Testis (tissue), 3 donors: ENCODE data around the gene CTBP1. TPM values are rescaled to one million over a fixed set of nuclear protein-coding genes. Genes with fewer than 3 reads are reported as not detected.

Source experiments
- DNase-seq: peaks from one replicate; pipeline ENCODE4 v3.0.0-alpha.2; 2019
- H3K27ac ChIP-seq, 2 donors: fragments of 200-600 bp; sonication (generic); one replicate each; pipeline ENCODE4 v1.5.1; 2019
- H3K27me3 ChIP-seq: fragments of 200-600 bp; sonication (generic); one replicate; pipeline ENCODE4 v1.5.1; 2019
- H3K36me3 ChIP-seq: fragments of 200-600 bp; sonication (generic); one replicate; pipeline ENCODE4 v1.5.1; 2017; ENCODE audit warnings: low read depth; ENCODE audit errors: missing control alignments
- H3K4me1 ChIP-seq: fragments of 200-600 bp; sonication (generic); one replicate; pipeline ENCODE4 v1.5.1; 2019
- H3K4me3 ChIP-seq, 2 donors: fragments of 200-600 bp; sonication (generic); one replicate each; pipeline ENCODE4 v1.5.1; 2017 to 2019
- H3K9me3 ChIP-seq: fragments of 200-600 bp; sonication (generic); one replicate; pipeline ENCODE4 v1.5.1; 2017
- CTCF ChIP-seq, 3 experiments: fragments of 450-650 bp in 2 of 3; fragments of 200-600 bp in 1 of 3; sonication (generic) in 1 of 3; IDR thresholded peaks; one replicate each; pipeline ENCODE4 v1.5.1; 2016 to 2019; ENCODE audit warnings: antibody characterized with exemption in 3 of 3, mild to moderate bottlenecking in 2 of 3, moderate library complexity in 1 of 3
- POLR2A ChIP-seq: fragments of 450-650 bp; IDR thresholded peaks from one replicate; pipeline ENCODE4 v1.6.1; 2017; ENCODE audit warnings: antibody characterized with exemption, mild to moderate bottlenecking, moderate library complexity
- WGBS, 2 donors: methylation state at CpG; one replicate each; pipeline ENCODE4 v1.1.5; 2018; 5-methylcytosine and 5-hydroxymethylcytosine counted together
- intact Hi-C: fragments of 100-400 bp; cut with DNase I; formaldehyde crosslinking; loops from one replicate; pipeline ENCODE4 v1.15.1; 2023; ENCODE audit warnings: low total_unique reads
- polyA plus RNA-seq: library from polyadenylated mRNA; stranded (reverse); fragments of 350-450 nt; fragmentation: Illumina TruSeq; extraction: RNeasy Lipid Tissue Mini Kit (QIAGEN cat#74804); gene quantifications from one replicate; pipeline ENCODE4 v1.2.3, GENCODE V29; 2014; ENCODE audit warnings: low read depth, low replicate concordance; ENCODE audit not compliant: insufficient read depth
- total RNA-seq, 2 donors: library from RNA; depleted of rRNA; stranded (reverse); fragments of >200 nt; gene quantifications; one replicate each; pipeline ENCODE4 v1.2.3, GENCODE V29; 2016

The CTBP1 gene
- total and polyA plus RNA-seq, 3 donors from 2014 or later, result 72.6 to 245 (median 240) TPM

DNA sequence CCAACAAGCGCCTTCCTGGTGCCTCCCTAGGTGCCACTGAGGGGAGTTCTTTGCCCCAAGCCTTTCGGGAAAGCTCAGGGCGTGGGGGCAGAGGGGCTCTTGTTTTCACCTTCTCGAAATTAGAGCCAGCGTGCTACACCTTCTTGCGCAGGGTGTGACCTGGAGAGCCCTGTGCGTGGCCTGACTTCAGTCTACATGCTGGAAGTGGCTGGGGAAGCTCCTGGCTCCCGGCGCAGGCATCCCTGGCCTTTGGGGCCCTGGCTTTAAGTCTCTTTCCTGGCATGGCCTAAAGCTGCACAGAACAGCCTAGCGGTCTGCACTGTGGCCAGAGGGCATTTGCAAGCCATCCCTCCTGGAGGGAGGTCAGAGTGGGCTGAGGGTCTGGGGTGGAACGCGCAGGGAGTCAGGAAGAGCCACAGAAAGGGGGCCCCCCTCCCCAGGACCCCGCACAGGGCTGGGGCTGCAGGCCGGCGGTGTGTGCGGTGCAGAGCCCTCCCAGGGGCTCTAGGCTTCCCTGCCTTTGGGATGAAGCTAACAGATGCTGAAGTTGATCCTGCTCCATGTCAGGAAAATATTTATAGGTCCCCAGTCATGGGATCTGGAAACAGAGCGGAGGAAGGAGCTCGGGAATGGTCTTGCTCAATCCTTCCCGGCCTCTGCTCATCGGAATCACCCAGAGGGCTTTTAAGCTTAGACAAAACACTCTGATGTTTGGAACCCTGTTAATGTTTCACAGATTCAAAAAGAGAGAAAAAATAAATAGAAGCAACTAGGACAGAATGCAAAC is 75.8 kb downstream of the CTBP1 start:
- peak; percentile 57 for DNase-seq
- 33 to 54% methylated on average over 14 to 20 of the region's 20 CpGs for WGBS, 2 donors
- Histone ChIP-seq H3K9me3 (no peaks in the 10 kb centered on the region), H3K27me3 (no peaks in the 10 kb centered on the region), H3K4me1 (peaks cover 16% of the 10 kb centered on the region), H3K4me3 (no peak overlapping the region), H3K36me3 (no peaks in the 10 kb centered on the region), H3K27ac (no peak overlapping the region)
- intact Hi-C loops, result no loop called here
- TF ChIP-seq CTCF (IDR thresholded peaks at IDR 0.05) (no peak), POLR2A (no peak)

DNA sequence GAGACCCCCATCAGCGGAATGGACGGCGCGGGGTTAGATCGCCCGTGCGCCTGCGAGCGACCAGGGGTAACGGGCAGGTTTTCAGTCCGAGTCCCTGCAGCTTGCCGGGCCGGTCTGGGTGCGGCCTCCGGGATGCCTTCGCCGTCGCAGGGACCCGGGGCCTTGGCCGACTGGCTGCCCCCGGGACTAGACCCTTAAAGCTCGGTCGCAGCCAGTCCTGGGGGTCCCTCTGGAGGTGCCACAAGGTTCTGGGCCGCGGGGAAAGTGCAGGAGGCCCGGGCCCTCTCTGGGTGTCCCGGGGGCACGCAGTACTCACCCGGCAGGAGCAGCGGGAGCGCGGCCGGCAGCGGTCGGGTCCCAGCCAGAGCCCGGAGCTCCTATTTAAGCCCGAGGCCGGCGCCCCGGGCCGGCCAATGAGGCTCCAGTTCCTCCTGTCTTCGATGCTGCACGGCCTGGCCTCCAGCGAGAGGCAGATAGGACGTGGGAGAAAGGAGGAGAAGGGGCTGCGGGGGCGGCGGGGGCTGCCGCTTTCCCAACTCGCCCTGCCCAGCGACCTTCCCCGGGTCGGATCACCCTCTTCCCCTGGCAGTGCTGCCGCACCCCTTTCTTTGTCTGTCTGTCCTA is 76.6 kb downstream of the CTBP1 start, which contains the start of gene SPON2:
Gene SPON2, minus strand, starts transcription at position 356 of the 624 bp plus-strand sequence.
- intact Hi-C loops, result no loop called here
- DNase-seq, result no peak
- Histone ChIP-seq H3K9me3 (no peaks in the 10 kb centered on the region), H3K4me1 (peaks cover 16% of the 10 kb centered on the region), H3K36me3 (no peaks in the 10 kb centered on the region), H3K27ac (peak within 1 kb of the TSS in 1 of 2 donors; percentile 19), H3K27me3 (no peaks in the 10 kb centered on the region), H3K4me3 (peak within 1 kb of the TSS; percentile 26 to 34)
- 10 to 14% methylated on average over 15 to 29 of the region's 54 CpGs for WGBS, 2 donors
- TF ChIP-seq POLR2A (no peak), CTCF (IDR thresholded peaks at IDR 0.05) (no peak)

DNA sequence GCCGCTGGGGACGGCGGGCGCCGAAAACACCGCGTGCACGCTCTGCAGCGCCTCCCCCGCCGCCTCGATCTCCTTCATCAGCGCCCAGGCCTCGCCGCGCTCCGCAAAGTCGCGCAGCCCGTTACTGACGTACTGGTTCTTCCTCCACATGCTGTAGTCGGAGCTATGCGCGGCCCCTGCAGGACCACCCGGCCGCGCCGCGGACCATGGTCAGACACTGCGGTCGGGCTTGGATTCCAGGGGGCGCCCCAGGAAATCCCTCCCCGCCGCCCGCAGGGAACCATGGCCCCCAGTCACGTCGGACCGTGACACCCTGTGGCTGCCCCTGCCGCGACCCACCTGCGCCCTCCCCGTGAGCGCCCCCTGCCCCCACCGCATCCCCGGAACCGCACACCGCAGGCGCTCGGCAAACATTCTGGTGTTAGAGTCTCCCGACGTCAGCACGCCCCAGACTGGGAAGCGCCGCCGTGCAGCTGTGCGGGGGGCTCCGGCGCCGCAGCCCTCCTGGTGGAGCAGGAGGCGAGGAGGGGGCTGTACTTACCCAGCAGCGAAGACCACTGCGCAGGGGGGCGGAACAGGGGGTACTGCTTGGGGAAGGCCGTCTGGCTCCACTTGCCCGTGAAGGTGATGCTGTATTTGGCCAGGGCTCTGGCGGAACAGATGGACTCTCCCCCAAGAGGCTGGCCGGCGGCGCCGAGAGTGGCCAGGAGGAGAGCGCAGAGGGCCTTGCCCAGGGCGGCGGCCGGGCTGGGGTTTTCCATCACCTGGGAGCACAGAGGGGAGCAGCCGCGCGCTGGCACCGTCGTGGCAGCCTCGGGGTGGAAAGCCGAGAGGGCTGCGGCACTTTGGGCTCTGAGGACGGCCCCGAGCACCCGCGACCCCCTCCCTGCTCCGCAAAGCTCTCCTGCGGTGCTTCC is 77.4 kb downstream of the CTBP1 start:
- Histone ChIP-seq H3K4me3 (peak overlapping the region; percentile 26 to 34), H3K36me3 (no peaks in the 10 kb centered on the region), H3K9me3 (no peaks in the 10 kb centered on the region), H3K4me1 (peaks cover 16% of the 10 kb centered on the region), H3K27ac (peak overlapping the region in 1 of 2 donors; percentile 19), H3K27me3 (no peaks in the 10 kb centered on the region)
- no peak for DNase-seq
- TF ChIP-seq POLR2A, result no peak
- TF ChIP-seq CTCF (IDR thresholded peaks at IDR 0.05), result no peak
- 3% methylated on average over 64 of the region's 88 CpGs; no CpG with 5 or more reads in 1 of the 2 donors for WGBS, 2 donors
- intact Hi-C loops, result no loop called here

DNA sequence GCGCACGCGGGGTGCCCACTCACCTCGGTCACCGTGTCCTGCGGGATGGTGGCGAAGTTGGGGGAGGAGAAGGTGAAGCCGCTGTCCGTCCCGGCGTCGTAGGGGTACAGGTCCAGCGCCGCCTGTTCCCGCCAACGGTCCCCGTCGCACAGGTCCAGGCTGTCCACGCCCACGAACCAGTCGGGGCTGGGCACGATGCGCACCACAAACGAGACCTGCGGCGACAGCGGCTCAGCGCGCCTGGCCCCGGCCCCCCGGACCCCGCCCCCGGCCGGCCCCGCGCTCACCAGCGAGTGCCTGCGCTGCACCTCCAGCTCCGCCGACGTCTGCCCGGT is 78.0 kb downstream of the CTBP1 start:
- Histone ChIP-seq H3K9me3 (no peaks in the 10 kb centered on the region), H3K36me3 (no peaks in the 10 kb centered on the region), H3K4me1 (peaks cover 16% of the 10 kb centered on the region), H3K27me3 (no peaks in the 10 kb centered on the region), H3K27ac (no peak overlapping the region), H3K4me3 (peak overlapping the region; percentile 26 to 34)
- TF ChIP-seq POLR2A, result no peak
- TF ChIP-seq CTCF (IDR thresholded peaks at IDR 0.05), result no peak
- WGBS, 2 donors, result 32% methylated on average over 24 of the region's 42 CpGs; no CpG with 5 or more reads in 1 of the 2 donors
- DNase-seq, result no peak
- intact Hi-C loops, result no loop called here
